ENCODE measurements around the gene EXOC4.

Gene EXOC4

GRCh38 chr7:133819695-133820094, 566.8 kb downstream of the EXOC4 start:
- no peak for DNase-seq (ENCODE audit: low read depth)
- no peak for TF ChIP-seq CTCF (IDR thresholded peaks at IDR 0.05; ENCODE audit: low read length, missing control alignments)
- H3K4me3 ChIP-seq (replicated peaks; ENCODE audit: low read depth, low read length), result no peak overlapping the region

- no peak for DNase-seq (ENCODE audit: low read depth)
- TF ChIP-seq CTCF (IDR thresholded peaks at IDR 0.05; ENCODE audit: low read length, missing control alignments), result no peak
- H3K4me3 ChIP-seq (replicated peaks; ENCODE audit: low read depth, low read length), result no peak overlapping the region
Observed at GRCh38 chr7:133820584-133820983, 567.7 kb downstream of the EXOC4 start.

- H3K4me3 ChIP-seq (replicated peaks; ENCODE audit: low read depth, low read length), result no peak overlapping the region
- TF ChIP-seq CTCF (IDR thresholded peaks at IDR 0.05; ENCODE audit: low read length, missing control alignments), result no peak
- DNase-seq (ENCODE audit: low read depth), result no peak
Observed at GRCh38 chr7:133821171-133821570, 568.3 kb downstream of the EXOC4 start.

GRCh38 chr7:133822001-133822641, 569.2 kb downstream of the EXOC4 start:
- no peak for TF ChIP-seq CTCF (IDR thresholded peaks at IDR 0.05; ENCODE audit: low read length, missing control alignments)
- DNase-seq (ENCODE audit: low read depth), result no peak

GRCh38 chr7:133822868-133823552, 570.1 kb downstream of the EXOC4 start:
- no peak for DNase-seq (ENCODE audit: low read depth)
- TF ChIP-seq CTCF (IDR thresholded peaks at IDR 0.05; ENCODE audit: low read length, missing control alignments), result no peak
- no peak overlapping the region for H3K4me3 ChIP-seq (replicated peaks; ENCODE audit: low read depth, low read length)

More at GRCh38 chr7:133822001-133822641, 569.2 kb downstream of the EXOC4 start:
- no peak overlapping the region for H3K4me3 ChIP-seq (replicated peaks; ENCODE audit: low read depth, low read length)

GRCh38 chr7:133824132-133824531, 571.3 kb downstream of the EXOC4 start:
- TF ChIP-seq CTCF (IDR thresholded peaks at IDR 0.05; ENCODE audit: low read length, missing control alignments), result no peak
- no peak for DNase-seq (ENCODE audit: low read depth)
- no peak overlapping the region for H3K4me3 ChIP-seq (replicated peaks; ENCODE audit: low read depth, low read length)
